ENCODE measurements around the gene KDELR1.

DNA sequence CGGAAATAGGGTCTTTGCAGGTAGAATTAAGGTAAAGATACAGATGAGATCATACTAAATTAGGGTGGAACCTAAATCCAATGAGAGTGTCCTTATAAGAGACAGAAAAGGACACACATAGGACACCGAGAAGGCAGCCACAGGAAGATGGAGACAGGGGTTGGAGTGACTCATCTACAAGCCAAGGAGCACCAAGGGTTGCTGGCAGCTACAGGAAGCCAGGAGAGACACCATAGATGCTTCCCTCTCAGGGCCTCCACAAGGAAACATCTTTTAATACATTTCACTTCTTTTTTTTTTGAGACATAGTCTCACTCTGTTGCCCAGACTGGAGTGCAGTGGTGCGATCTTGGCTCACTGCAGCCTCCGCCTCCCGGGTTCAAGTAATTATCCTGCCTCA lies 37.7 kb downstream of the KDELR1 start:
- TF ChIP-seq GATA2 (IDR thresholded peaks at IDR 0.05; ENCODE audit: low read depth, low read length) (no peak), GATA3 (IDR thresholded peaks at IDR 0.05; ENCODE audit: low read depth, low read length) (no peak)

Data from SH-SY5Y (cell line).